ENCODE results near the gene TGM6. TPM values are rescaled to one million over a fixed set of nuclear protein-coding genes. Genes with fewer than 3 reads are reported as not detected.
"Not testable (repeated sequence)": the region's sequence is repeated elsewhere in the genome, so short reads cannot be mapped to it uniquely, and the experiment has no call there.

TGM6 gene
- polyA plus RNA-seq, 12 donors = not detected

DNA sequence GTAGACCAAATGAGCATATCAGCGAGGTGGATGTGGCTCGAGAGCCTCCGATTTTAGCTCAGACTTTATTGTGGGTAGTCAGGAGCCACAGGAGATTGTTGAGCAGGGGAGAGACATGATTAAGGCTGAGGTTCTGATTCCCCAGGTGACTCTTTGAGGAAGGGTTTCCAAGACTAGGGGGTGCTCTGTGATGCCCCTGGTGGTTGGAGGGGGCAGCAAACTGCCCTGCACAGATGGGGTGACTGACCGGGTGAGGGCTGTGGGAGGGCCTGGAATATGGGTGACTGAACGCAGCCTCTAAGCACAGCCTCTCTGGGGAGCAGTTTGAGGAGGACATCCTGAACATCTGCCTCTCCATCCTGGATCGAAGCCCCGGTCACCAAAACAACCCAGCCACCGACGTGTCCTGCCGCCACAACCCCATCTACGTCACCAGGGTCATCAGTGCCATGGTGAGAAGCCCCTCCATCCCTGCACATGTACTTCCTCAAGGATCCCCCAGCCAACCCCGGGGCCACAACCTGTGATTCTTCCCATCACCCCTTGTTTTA is 17.0 kb downstream of the TGM6 start:
- DNase-seq = no peak

GRCh38 chr20:2398449-2398848 is 17.7 kb downstream of the TGM6 start:
- DNase-seq = no peak

GRCh38 chr20:2399390-2399789 is 18.7 kb downstream of the TGM6 start:
- DNase-seq = no peak

- no peak for DNase-seq
Observed at GRCh38 chr20:2400290-2400689, 19.6 kb downstream of the TGM6 start.

GRCh38 chr20:2401527-2401926 is 20.8 kb downstream of the TGM6 start:
- no peak for DNase-seq

- peak; percentile 16 for DNase-seq
Observed at GRCh38 chr20:2402271-2402980, 21.7 kb downstream of the TGM6 start.

DNA sequence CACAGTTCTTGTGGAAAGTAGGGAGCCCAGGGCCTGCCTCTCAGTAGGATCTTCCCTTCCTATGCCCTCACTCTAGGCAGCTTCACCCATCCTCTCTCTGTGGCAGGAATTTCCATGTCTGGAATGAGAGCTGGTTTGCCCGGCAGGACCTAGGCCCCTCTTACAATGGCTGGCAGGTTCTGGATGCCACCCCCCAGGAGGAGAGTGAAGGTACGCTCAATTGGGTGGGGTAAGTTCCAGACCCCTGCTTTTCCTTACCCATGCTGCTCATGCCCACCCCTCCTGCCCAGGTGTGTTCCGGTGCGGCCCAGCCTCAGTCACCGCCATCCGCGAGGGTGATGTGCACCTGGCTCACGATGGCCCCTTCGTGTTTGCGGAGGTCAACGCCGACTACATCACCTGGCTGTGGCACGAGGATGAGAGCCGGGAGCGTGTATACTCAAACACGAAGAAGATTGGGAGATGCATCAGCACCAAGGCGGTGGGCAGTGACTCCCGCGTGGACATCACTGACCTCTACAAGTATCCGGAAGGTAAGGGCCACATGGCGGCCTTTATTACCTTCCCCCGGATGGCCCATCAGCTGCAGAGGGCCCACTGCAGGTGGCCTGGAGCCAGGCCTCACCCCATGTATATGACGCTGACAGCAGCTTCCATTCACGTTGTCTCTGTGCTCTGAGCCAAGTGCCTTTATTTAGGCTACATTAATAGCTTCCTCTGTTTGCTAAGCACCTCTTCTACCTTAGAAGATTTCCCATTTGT is 22.8 kb downstream of the TGM6 start:
- no peak for DNase-seq

DNA sequence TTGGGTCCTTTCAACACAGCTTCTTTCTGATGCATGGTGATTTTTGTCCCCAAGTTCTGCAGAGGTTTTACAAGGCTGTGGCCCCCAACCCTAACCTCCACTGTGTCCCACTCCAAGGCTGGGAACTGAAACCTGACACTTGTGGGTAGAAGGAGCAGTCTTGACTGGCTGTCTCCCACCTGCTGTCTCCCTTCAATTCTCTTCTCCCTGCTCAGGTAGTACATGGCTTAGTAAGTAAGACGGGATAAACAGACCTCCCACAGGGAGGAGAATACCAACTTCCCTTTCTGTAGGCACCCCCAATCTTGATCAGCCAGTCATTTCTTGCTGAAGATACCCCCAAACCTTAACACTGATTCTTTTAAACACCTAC is 25.0 kb downstream of the TGM6 start:
- no peak for DNase-seq

DNA sequence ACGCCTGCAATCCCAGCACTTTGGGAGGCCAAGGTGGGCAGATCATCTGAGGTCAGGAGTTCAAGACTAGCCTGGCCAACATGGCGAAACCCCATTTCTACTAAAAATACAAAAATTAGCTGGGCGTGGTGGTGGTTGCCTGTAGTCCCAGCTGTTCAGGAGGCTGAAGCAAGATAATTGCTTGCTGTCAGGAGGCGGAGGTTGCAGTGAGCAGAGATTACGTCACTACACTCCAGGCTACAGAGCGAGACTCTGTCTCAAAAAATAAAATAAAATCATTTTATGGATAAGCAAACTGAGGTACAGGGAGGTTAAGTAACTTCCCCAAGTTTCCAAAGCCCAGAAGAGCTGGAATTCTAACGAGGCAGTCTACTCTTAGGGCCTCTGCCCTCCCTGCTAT is 26.7 kb downstream of the TGM6 start:
- DNase-seq = not testable (repeated sequence)

- no peak for DNase-seq
Observed at GRCh38 chr20:2408111-2408510, 27.4 kb downstream of the TGM6 start.

DNA sequence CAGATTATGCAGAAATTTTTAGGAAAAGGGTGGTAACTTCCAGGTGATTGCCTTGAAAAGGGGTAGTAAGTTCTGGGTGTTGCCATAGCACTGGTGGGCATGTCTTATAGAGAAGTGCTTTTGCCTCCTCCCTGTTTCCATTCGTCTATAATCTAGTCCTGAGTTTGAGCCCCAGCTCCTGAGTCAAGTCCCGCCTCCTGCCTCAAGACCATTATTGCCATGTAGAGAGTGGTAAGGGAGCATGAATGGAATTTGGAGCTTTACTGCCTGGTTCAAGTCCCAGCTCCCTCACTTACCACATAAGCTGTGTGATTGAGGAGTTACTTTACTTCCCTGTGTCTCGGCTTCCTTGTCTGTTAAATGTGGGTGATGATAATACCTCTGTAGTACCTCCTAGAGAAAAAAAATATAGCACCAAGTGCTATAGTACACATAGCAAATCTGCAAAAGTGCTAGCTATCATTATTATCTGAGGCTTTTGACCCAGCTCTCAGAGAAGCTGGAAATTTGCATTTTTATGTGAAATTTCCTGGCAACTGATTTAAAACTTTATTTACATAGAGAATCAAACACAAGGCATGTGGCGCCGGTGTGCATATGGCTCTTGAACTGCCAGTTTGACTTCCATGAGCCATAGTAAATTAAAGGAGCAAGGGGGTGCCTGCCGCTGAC is 36.0 kb downstream of the TGM6 start:
- DNase-seq = no peak

GRCh38 chr20:2417213-2417541 is 36.5 kb downstream of the TGM6 start:
- DNase-seq = no peak

DNA sequence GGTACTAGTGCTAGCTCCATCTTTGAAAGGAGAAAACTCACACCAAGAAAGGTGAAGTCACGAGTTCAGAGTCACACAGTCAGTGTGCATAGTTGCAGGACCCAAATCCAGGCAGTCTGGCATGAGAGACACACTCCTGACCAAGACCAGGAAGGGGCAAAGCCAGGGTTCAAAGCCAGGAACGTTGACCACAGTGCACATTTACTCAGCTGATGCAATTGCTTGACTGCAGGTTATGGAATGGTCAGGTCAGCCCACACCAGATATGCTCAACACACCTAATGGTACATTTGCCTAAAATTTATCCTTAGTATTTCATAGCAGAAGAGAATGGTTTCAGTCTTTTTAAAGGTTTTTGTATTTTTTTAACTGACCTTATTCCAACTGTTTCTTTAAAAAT is 37.7 kb downstream of the TGM6 start:
- DNase-seq = no peak

DNA sequence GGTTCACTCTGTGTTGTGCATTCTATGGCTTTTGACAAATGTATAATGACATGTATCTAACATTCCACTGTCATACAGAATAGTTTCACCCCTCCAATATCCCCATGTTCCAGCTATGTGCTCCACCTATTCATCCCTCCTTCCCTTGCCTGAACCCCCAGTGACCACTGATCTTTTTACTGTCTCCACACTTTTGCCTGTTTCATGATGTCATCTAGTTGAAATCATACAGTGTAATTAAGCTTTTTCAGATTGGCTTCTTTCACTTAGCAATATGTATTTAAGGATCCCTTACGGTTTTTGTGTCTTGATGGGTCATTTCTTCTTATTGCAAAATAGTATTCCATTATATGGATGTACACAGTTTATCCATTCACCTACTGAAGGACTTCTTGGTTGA is 39.8 kb downstream of the TGM6 start:
- DNase-seq = no peak

- DNase-seq = no peak
Observed at GRCh38 chr20:2421247-2421646, 40.5 kb downstream of the TGM6 start.

DNA sequence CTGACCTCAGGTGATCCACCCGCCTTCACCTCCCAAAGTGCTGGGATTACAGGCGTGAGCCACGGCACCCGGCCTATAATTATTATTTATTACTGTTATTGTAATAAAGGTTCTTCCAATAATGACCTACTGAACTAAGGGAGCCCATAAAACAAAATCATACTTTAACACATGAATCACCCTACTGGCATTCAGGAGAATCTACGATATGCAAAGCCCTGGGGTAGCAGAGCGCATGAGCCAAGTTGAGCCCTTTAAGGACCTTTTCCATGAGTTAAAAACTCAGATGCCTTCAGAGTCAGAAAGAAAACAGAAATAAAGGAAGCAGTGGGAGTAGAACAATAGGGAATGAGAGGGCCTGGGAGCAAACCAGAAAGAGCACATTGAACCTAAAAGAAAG is 48.4 kb downstream of the TGM6 start:
- no peak for DNase-seq

GRCh38 chr20:2430538-2430937 is 49.8 kb downstream of the TGM6 start:
- no peak for DNase-seq

- DNase-seq = no peak
Observed at GRCh38 chr20:2431185-2431584, 50.5 kb downstream of the TGM6 start.

DNA sequence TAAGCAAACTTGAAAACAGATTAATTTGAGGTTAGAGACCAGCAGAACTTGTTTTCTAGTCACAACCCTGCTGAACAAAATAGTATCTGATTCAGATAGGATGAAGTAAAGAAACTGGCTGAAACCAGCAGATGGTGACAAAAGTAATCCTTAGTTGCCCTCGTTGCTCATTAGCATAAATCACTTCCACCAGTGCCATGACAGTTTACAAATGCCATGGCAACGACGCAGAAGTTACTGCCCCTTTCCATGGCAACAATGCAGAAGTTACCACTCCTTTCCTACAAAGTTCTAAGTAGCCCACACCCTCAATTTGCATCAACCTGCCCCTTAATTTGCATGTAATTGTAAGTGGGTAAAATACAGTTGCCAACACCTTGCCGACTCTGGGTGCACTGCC is 66.1 kb downstream of the TGM6 start:
- DNase-seq = no peak

- no peak for DNase-seq
Observed at GRCh38 chr20:2449386-2449785, 68.7 kb downstream of the TGM6 start.

GRCh38 chr20:2451422-2451821 is 70.7 kb downstream of the TGM6 start:
- DNase-seq = no peak

DNA sequence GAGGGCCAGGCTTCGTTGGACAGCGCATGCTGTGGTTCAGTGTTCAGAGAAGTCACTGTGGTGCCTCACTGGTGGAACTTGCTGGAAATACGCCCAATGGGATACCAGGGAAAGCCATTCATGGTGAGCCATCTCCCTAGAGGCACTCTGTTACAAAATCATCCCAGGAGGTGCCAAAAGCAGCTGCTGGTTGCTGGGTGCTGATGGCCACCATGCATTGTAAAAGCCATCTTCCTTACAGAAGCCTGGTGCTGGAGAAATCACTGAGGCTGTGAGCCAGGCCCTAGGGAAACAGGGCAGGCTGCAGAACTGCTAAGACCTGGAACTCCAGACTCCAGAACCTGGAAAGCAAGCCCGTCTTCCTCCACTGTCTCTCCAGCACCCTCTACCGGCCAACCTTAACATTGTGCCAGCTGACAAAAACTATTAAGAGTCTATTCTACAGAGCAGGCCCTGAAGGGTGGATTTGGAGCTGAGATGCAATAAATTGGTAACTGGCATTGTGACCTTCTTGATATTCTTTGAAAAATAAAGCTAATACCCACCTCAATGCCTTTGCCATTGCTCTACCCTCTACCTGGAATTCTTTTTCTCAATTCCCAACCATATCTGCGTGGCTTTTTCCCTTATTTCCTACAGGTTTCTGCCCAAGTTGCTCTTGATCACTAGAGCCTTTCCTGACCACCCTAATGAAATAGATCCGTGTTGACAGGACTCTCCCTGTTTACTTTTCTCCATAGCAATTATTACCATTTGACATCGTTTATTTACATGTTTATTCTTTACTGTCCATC is 71.4 kb downstream of the TGM6 start:
- DNase-seq = peak; percentile 57

Measured in muscle of arm (tissue), 12 donors.